Coronary artery (tissue), 2 donors: ENCODE results near the gene ATP6V0D1.

Experiments
- DNase-seq: peaks from one replicate; pipeline ENCODE4 v3.0.0-alpha.2; 2017; ENCODE audit warnings: low spot score
- H3K27ac ChIP-seq, 2 donors: fragments of 200-600 bp; sonication (generic); one replicate each; pipeline ENCODE4 v1.5.1; 2016 to 2019
- H3K4me3 ChIP-seq: fragments of 200-600 bp; sonication (generic); 2 replicates; pipeline ENCODE4 v1.5.1; 2016; ENCODE audit warnings: mild to moderate bottlenecking, moderate library complexity
- TF ChIP-seq, protein P1 (sequence below): fragments of 200-600 bp; sonication (generic); IDR thresholded peaks from one replicate; pipeline ENCODE4 v1.5.1; 2019; ENCODE audit warnings: antibody characterized with exemption

Gene ATP6V0D1

DNA sequence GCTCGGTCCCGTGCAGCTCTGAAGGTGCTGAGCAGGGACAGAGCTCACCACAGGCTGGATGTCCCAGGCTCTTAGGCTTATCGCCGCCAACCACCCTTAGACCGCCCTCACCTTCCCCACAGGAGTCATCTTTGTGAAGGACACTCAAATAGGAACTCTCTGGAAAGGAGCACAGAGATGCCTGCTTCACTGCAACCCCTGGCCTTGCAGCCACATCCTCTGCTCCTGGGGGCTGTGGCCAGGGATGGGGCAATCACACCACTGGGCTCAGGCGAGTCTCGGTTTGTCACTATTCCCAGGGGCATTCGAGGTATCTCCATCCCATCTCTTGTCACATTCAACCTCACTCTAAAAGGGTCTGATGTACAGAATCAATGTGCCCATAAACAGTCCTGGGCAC, 75.6 kb downstream of the ATP6V0D1 start:
- no peak for DNase-seq
- TF ChIP-seq, protein P1, sequence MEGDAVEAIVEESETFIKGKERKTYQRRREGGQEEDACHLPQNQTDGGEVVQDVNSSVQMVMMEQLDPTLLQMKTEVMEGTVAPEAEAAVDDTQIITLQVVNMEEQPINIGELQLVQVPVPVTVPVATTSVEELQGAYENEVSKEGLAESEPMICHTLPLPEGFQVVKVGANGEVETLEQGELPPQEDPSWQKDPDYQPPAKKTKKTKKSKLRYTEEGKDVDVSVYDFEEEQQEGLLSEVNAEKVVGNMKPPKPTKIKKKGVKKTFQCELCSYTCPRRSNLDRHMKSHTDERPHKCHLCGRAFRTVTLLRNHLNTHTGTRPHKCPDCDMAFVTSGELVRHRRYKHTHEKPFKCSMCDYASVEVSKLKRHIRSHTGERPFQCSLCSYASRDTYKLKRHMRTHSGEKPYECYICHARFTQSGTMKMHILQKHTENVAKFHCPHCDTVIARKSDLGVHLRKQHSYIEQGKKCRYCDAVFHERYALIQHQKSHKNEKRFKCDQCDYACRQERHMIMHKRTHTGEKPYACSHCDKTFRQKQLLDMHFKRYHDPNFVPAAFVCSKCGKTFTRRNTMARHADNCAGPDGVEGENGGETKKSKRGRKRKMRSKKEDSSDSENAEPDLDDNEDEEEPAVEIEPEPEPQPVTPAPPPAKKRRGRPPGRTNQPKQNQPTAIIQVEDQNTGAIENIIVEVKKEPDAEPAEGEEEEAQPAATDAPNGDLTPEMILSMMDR, result no peak
- no peak overlapping the region for H3K4me3 ChIP-seq
- H3K27ac ChIP-seq, result peak overlapping the region in 1 of 2 donors; percentile 72

DNA sequence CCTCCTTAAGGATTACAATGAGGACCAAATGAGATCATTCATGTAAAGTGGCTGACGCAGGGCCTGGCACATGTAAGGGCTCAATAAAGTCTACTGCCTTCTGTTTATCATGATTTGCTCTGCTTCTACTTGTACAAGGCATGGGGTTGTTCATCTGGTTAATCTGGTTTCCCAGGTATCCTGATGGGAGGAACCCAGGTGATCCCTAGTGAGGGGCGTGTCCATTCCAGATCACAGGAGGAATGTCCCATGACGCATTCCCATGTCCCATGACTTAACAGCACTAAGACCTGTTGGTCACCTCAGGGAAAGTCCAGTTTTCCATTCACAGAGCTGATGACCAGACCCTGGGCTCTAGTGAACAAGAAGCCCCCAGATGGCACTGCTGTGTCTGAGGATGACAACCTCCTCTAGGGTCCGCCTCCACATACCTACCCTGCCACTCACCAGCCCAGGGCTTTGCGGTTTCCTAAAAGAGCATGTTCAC, 76.2 kb downstream of the ATP6V0D1 start:
- H3K27ac ChIP-seq, result no peak overlapping the region
- no peak for DNase-seq
- TF ChIP-seq, protein P1, result no peak
- no peak overlapping the region for H3K4me3 ChIP-seq

DNA sequence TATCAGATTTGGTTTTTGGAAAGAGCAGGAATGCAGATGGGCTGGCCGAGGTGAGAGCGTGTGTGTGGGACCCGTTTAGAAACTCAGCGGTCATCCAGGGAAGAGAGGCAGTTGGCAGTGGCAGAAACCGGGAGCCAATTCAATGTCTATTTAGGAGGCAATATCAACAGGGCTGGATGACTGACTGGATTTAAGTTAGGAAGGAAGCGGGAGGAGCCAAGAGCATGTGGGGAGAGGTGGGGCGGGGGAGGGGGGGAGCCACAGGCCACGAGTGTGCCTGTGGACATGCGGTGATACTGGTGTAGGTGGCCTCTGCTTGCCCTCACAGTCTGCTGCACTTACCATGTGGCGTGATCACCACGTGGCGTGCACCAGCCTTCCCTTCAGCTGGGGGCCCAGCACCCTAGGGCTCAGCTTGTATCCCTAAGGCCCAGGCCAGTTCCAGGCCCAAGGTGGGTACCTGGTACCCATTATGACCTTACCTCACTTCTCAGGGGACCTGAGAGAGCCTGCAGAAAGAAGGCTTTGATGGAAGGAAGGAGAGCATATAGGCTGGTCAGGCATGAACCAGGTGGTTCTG, 76.9 kb downstream of the ATP6V0D1 start:
- TF ChIP-seq, protein P1, result no peak
- Histone ChIP-seq H3K27ac (no peak overlapping the region), H3K4me3 (no peak overlapping the region)
- no peak for DNase-seq

DNA sequence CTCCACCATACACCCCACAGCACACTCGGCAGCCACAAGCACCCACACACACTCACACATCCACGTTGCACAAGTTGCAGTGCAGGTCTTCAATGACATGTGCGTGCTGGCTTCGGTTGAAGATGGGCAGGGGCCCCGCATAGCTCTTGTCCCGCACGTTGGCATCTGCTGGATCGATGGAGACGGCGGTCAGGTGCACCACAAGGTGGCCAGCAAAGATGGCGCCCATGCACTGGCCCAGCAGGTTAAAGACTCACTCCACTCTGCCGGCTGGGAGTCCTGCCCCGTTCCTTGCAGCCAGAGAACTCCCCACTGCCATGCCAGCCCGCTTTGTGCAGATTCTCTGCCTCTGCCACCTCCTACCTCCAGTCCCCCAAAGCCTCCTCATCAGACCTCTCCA, 80.1 kb downstream of the ATP6V0D1 start:
- Histone ChIP-seq H3K4me3 (no peak overlapping the region), H3K27ac (no peak overlapping the region)
- TF ChIP-seq, protein P1, result no peak
- DNase-seq, result no peak

DNA sequence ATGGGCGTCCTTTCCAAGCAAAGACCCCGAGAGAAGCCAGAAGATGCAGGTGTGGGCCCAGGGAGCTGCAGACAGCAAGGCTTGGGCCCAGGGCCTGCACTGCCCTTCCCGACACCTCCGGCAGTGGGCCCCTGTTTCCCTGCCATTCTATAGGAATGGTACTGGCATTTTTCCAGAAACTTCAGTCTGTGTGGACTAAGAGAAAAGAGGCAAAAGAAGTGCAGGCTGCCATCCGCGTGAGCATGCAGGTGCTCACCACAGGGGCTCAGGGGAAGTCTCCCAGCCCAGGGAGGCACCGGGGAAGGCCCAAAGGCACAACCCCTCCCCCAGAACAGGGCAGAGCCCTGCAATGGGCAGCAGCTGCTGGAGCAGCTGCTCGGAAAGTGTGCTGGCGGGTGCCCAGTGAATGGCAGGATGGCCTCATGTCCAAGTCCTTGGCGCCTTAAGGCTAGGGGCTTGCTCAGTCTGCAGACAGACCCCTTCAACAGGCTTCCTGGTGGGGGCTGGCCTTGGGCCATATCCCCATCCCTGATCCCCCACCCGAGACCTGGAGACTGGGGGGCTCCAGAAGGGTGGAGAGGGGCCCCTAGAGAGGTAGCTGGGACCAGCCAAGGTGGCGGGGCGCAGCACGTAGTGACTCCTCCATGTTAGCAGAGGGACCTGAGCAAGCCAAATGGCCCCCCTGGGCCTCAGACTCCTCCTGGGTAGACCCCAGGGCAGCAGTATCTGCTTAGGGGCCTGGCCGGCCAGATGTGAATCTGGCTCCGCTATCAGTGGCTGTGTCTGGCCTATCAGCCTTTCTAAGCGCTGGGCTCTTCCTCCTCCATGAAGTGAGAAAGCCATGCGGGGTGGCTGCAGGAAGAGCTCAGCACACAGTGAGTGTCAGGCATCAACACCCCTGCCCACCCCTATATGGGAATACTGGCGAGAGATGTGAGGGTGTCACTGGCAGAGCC, 80.9 kb downstream of the ATP6V0D1 start:
- no peak for DNase-seq
- TF ChIP-seq, protein P1, result no peak
- H3K27ac ChIP-seq, result no peak overlapping the region
- no peak overlapping the region for H3K4me3 ChIP-seq

DNA sequence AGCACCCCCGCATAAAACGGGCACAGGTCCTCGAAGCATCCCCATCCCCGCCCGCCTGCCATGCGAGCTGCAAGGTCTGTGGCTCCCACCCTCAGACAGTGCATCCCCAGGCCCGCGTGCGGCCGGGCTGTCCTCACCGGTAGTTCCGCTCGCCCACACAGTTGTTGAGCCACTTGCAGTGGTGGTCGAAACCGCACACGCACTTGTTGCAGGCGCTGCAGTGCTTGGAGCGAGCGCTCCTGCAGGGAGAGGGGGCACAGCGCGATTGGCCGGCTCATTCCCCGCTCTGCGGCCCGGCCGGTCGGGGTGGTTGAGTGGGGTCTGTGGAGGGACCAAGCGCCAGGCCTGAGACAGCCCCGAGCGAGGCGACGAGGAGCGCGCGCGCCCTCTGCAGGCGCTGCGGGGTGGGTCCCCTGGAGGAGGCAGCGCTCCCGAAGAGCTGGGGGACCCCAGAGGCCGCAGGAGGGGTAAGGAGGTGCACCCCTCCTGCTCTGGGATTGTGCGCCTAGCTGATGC, 81.7 kb downstream of the ATP6V0D1 start:
- Histone ChIP-seq H3K4me3 (peak overlapping the region; percentile 15), H3K27ac (no peak overlapping the region)
- TF ChIP-seq, protein P1, result peak; percentile 31
- DNase-seq, result no peak
